Keratinocyte (primary cell): ENCODE measurements around the gene RAF1. TPM values are rescaled to one million over a fixed set of nuclear protein-coding genes. Genes with fewer than 3 reads are reported as not detected.

Experiments
- DNase-seq: peaks from one replicate; pipeline ENCODE4 v3.0.0-alpha.2; 2011; ENCODE audit warnings: low read depth, missing footprints, low spot score
- FAIRE-seq: peaks from 2 replicates; lab custom pipeline; 2011; peaks lifted over from hg19 to GRCh38; lab: Jason Lieb, UNC
- H2AFZ ChIP-seq: 2 replicates; pipeline ENCODE4 v1.6.0; 2012; ENCODE audit warnings: low read length, control low read depth, inconsistent platforms; ENCODE audit not compliant: control insufficient read depth
- H3K27ac ChIP-seq: 2 replicates; pipeline ENCODE4 v1.5.1; 2011; ENCODE audit warnings: low read length; ENCODE audit not compliant: control insufficient read depth, insufficient read depth
- H3K27me3 ChIP-seq: 3 replicates; pipeline ENCODE4 v1.6.0; 2011; ENCODE audit warnings: low read length; ENCODE audit not compliant: control insufficient read depth, insufficient read depth; ENCODE audit errors: extremely low read depth
- H3K36me3 ChIP-seq, 2 experiments: 2 replicates in 1 of 2; 3 replicates in 1 of 2; pipeline ENCODE4 v1.5.1; 2011; ENCODE audit warnings: low read length in 2 of 2, mild to moderate bottlenecking in 1 of 2; ENCODE audit not compliant: control insufficient read depth in 2 of 2, insufficient read depth in 2 of 2; ENCODE audit errors: extremely low read depth in 1 of 2
- H3K4me1 ChIP-seq: 3 replicates; pipeline ENCODE4 v1.5.1; 2011; ENCODE audit warnings: low read length; ENCODE audit not compliant: control insufficient read depth, insufficient read depth; ENCODE audit errors: extremely low read depth
- H3K4me2 ChIP-seq: 3 replicates; pipeline ENCODE4 v1.6.0; 2011; ENCODE audit warnings: low read depth, low read length; ENCODE audit not compliant: control insufficient read depth, insufficient read depth; ENCODE audit errors: extremely low read depth
- H3K4me3 ChIP-seq, 3 experiments: fragments of 200-600 bp in 1 of 3; sonication (generic) in 1 of 3; 2 replicates in 2 of 3; 3 replicates in 1 of 3; pipeline ENCODE4 v1.5.1; 2011 to 2016; ENCODE audit warnings: low read length in 3 of 3, mild to moderate bottlenecking in 3 of 3, control low read depth in 2 of 3, inconsistent platforms in 1 of 3, low read depth in 1 of 3, mixed read lengths in 1 of 3, mixed run types in 1 of 3, moderate library complexity in 1 of 3; ENCODE audit not compliant: control insufficient read depth in 2 of 3, insufficient read depth in 2 of 3; ENCODE audit errors: extremely low read depth in 1 of 3
- H3K79me2 ChIP-seq: 2 replicates; pipeline ENCODE4 v1.6.0; 2012; ENCODE audit warnings: low read length; ENCODE audit not compliant: control insufficient read depth, insufficient read depth
- H3K9ac ChIP-seq: 3 replicates; pipeline ENCODE4 v1.6.0; 2011; ENCODE audit warnings: low read length; ENCODE audit not compliant: control insufficient read depth, insufficient read depth; ENCODE audit errors: extremely low read depth
- H3K9me1 ChIP-seq: 3 replicates; pipeline ENCODE4 v1.6.0; 2011; ENCODE audit warnings: low read length; ENCODE audit not compliant: control insufficient read depth, insufficient read depth; ENCODE audit errors: extremely low read depth
- H3K9me3 ChIP-seq: 2 replicates; pipeline ENCODE4 v1.5.1; 2012; ENCODE audit warnings: low read depth, low read length; ENCODE audit not compliant: control insufficient read depth
- H4K20me1 ChIP-seq: 3 replicates; pipeline ENCODE4 v1.6.0; 2011; ENCODE audit warnings: low read length; ENCODE audit not compliant: control insufficient read depth, insufficient read depth; ENCODE audit errors: extremely low read depth
- EZH2 ChIP-seq: IDR thresholded peaks from one replicate; pipeline ENCODE4 v1.6.1; 2012; ENCODE audit warnings: inconsistent platforms, mild to moderate bottlenecking, low read length, moderate library complexity
- dilution Hi-C: fragments of 300-500 bp; cut with MboI; formaldehyde crosslinking; loops from one replicate; pipeline ENCODE4 v1.7.0; 2020; ENCODE audit warnings: low sequenced_read_pairs; ENCODE audit not compliant: extremely low pct_ligation_motif_present
- polyA plus RNA-seq, 5 experiments: library from polyadenylated mRNA; depleted of rRNA in 3 of 5; stranded (reverse) in 3 of 5; stranded (forward) in 1 of 5; unstranded in 1 of 5; fragments of >200 nt; gene quantifications; 1 replicate in 1 of 5; 2 replicates in 3 of 5; 3 replicates in 1 of 5; pipeline versions ENCODE4 v1.2.1 to v1.2.3, GENCODE V29; 2011 to 2012; ENCODE audit warnings: missing spikeins in 2 of 5, low read depth in 1 of 5, low replicate concordance in 1 of 5
- TF ChIP-seq, protein P1 (sequence below), 3 experiments: IDR thresholded peaks in 1 of 3; conservative IDR thresholded peaks in 1 of 3; optimal IDR thresholded peaks in 1 of 3; 2 replicates in 2 of 3; 3 replicates in 1 of 3; pipeline versions ENCODE3 to v1.5.1; 2011; ENCODE audit warnings: low read length in 3 of 3, mild to moderate bottlenecking in 3 of 3, moderate library complexity in 2 of 3, control low read depth in 1 of 3, inconsistent platforms in 1 of 3; ENCODE audit not compliant: insufficient read depth in 2 of 3; ENCODE audit errors: extremely low read depth in 1 of 3

Gene RAF1
- polyA plus RNA-seq, 1 donor (not counting 4 experiments of a cell fraction or from before 2014, with no cell fraction given), result 80.1 TPM

GRCh38 chr3:12659316-12660015 is 4.5 kb downstream of the RAF1 start:
- no peak overlapping the region for H2AFZ ChIP-seq
- no peak overlapping the region for H3K4me3 ChIP-seq
- H3K4me2 ChIP-seq, result peak overlapping the region; percentile 48
- no peaks in the 10 kb centered on the region for H3K9me3 ChIP-seq
- no peak overlapping the region for H3K9ac ChIP-seq
- no peaks in the 10 kb centered on the region for H3K36me3 ChIP-seq
- peaks cover 20% of the 10 kb centered on the region for H4K20me1 ChIP-seq
- H3K9me1 ChIP-seq, result no peaks in the 10 kb centered on the region
- H3K27ac ChIP-seq, result no peak overlapping the region
- peaks cover 93% of the 10 kb centered on the region for H3K79me2 ChIP-seq
- TF ChIP-seq, protein P1, sequence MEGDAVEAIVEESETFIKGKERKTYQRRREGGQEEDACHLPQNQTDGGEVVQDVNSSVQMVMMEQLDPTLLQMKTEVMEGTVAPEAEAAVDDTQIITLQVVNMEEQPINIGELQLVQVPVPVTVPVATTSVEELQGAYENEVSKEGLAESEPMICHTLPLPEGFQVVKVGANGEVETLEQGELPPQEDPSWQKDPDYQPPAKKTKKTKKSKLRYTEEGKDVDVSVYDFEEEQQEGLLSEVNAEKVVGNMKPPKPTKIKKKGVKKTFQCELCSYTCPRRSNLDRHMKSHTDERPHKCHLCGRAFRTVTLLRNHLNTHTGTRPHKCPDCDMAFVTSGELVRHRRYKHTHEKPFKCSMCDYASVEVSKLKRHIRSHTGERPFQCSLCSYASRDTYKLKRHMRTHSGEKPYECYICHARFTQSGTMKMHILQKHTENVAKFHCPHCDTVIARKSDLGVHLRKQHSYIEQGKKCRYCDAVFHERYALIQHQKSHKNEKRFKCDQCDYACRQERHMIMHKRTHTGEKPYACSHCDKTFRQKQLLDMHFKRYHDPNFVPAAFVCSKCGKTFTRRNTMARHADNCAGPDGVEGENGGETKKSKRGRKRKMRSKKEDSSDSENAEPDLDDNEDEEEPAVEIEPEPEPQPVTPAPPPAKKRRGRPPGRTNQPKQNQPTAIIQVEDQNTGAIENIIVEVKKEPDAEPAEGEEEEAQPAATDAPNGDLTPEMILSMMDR (optimal IDR thresholded peaks at IDR 0.05 in 1 of 3, IDR thresholded peaks at IDR 0.05 in 1 of 3, conservative IDR thresholded peaks at IDR 0.05 in 1 of 3; ENCODE audit: extremely low read depth in 1 of 3, insufficient read depth in 2 of 3, low read length in 3 of 3), result no peak
- TF ChIP-seq EZH2, result no peak
- dilution Hi-C loops, result no loop called here
- peaks cover 24% of the 10 kb centered on the region for H3K4me1 ChIP-seq
- H3K27me3 ChIP-seq, result no peaks in the 10 kb centered on the region
- FAIRE-seq (no peak), DNase-seq (no peak)

GRCh38 chr3:12658593-12659058 is 5.3 kb downstream of the RAF1 start:
- peak overlapping the region; percentile 6 for H3K27ac ChIP-seq
- no peaks in the 10 kb centered on the region for H3K9me1 ChIP-seq
- no peak for DNase-seq
- TF ChIP-seq, protein P1 (optimal IDR thresholded peaks at IDR 0.05 in 1 of 3, IDR thresholded peaks at IDR 0.05 in 1 of 3, conservative IDR thresholded peaks at IDR 0.05 in 1 of 3; ENCODE audit: extremely low read depth in 1 of 3, insufficient read depth in 2 of 3, low read length in 3 of 3), result no peak
- TF ChIP-seq EZH2, result no peak
- FAIRE-seq, result no peak
- H3K79me2 ChIP-seq, result peaks cover 100% of the 10 kb centered on the region
- H4K20me1 ChIP-seq, result peaks cover 20% of the 10 kb centered on the region
- no peaks in the 10 kb centered on the region for H3K9me3 ChIP-seq
- dilution Hi-C loops, result no loop called here
- H3K4me3 ChIP-seq, result no peak overlapping the region
- no peak overlapping the region for H3K9ac ChIP-seq
- H3K4me1 ChIP-seq, result peaks cover 24% of the 10 kb centered on the region
- H3K27me3 ChIP-seq, result no peaks in the 10 kb centered on the region
- H2AFZ ChIP-seq, result no peak overlapping the region
- H3K36me3 ChIP-seq, result no peaks in the 10 kb centered on the region
- peak overlapping the region; percentile 48 for H3K4me2 ChIP-seq
